ENCODE data around the gene AKT1S1. TPM values are rescaled to one million over a fixed set of nuclear protein-coding genes. Genes with fewer than 3 reads are reported as not detected.

AKT1S1 gene
- total and polyA plus RNA-seq, 11 donors, result 25.3 to 55.1 (median 35.0) TPM

DNA sequence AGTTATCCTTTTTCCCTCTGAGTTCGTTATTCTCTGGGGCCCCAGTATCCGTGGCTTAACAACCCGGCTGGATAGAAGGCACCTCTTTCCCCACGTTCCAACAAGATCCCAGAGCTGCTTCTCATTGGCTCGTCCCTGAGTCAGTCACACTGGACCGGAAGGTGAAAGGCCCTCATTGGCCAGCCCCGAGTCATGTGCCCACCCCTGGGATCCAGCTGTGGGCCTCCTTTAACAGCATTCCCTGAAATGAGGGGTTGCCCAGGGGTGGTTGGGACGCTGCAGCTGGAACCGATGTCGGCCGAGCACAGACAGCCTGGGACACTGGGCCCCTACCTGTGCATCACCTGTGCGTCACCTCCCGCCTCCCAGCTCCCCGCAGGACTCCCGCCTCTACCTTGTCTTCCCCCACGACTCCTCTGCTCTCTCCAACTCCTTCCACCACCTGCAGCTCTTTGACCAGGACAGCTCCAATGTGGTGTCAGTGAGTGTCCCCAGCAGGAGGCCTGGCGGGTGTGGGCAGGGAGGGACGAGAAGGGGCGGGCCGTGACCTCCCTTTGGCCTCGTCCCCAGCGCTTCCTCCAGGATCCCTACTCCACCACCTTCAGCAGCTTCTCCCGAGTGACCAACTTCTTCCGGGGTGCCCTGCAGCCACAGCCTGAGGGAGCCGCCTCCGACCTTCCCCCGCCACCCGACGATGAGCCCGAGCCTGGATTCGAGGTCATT, 4.7 kb upstream of the AKT1S1 start:
- ATAC-seq, result no peak
- Histone ChIP-seq H3K27me3 (no peaks in the 10 kb centered on the region), H3K4me1 (peaks cover 0 to 16% (median 9%) of the 10 kb centered on the region in 12 donors), H3K27ac (no peak overlapping the region), H3K4me3 (no peak overlapping the region), H3K36me3 (peaks cover 8 to 84% (median 75%) of the 10 kb centered on the region in 9 donors), H3K9me3 (no peaks in the 10 kb centered on the region)
- DNase-seq, result peak in 1 of 5 donors; percentile 52
- TF ChIP-seq, protein P1, sequence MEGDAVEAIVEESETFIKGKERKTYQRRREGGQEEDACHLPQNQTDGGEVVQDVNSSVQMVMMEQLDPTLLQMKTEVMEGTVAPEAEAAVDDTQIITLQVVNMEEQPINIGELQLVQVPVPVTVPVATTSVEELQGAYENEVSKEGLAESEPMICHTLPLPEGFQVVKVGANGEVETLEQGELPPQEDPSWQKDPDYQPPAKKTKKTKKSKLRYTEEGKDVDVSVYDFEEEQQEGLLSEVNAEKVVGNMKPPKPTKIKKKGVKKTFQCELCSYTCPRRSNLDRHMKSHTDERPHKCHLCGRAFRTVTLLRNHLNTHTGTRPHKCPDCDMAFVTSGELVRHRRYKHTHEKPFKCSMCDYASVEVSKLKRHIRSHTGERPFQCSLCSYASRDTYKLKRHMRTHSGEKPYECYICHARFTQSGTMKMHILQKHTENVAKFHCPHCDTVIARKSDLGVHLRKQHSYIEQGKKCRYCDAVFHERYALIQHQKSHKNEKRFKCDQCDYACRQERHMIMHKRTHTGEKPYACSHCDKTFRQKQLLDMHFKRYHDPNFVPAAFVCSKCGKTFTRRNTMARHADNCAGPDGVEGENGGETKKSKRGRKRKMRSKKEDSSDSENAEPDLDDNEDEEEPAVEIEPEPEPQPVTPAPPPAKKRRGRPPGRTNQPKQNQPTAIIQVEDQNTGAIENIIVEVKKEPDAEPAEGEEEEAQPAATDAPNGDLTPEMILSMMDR (IDR thresholded peaks at IDR 0.05), result no peak
- no peak for TF ChIP-seq POLR2A (IDR thresholded peaks at IDR 0.05)
- intact Hi-C loops (cut with DNase I), result no loop called here
- WGBS, 4 donors, result 82 to 90% (median 87%) methylated on average over 31 of the region's 31 CpGs

DNA sequence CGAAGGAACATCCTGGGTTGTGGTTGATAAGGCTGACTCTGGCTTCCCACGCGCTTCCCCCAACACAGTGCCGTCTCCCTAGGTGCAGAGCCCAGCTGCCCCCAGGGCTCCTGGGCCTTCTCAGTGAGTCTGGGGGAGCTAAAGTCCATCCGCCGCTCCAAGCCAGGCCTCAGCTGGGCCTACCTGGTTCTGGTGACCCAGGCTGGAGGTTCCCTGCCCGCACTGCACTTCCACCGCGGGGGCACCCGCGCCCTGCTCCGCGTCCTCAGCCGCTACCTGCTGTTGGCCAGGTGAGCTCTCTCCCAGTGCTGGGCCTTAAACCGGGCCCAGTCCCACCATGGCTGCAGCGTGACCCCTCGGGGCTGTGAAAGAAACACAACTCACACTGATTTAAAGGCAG, 4.0 kb upstream of the AKT1S1 start:
- ATAC-seq (no peak), DNase-seq (peak in 1 of 5 donors; percentile 44)
- Histone ChIP-seq H3K36me3 (peaks cover 8 to 78% (median 72%) of the 10 kb centered on the region in 9 donors), H3K9me3 (no peaks in the 10 kb centered on the region), H3K27me3 (no peaks in the 10 kb centered on the region), H3K4me1 (peaks cover 0 to 16% (median 9%) of the 10 kb centered on the region in 12 donors), H3K27ac (no peak overlapping the region), H3K4me3 (no peak overlapping the region)
- no peak for TF ChIP-seq POLR2A (IDR thresholded peaks at IDR 0.05)
- TF ChIP-seq, protein P1 (IDR thresholded peaks at IDR 0.05), result no peak
- intact Hi-C loops (cut with DNase I), result no loop called here
- WGBS, 4 donors, result 92 to 98% (median 95%) methylated on average over 17 of the region's 17 CpGs

DNA sequence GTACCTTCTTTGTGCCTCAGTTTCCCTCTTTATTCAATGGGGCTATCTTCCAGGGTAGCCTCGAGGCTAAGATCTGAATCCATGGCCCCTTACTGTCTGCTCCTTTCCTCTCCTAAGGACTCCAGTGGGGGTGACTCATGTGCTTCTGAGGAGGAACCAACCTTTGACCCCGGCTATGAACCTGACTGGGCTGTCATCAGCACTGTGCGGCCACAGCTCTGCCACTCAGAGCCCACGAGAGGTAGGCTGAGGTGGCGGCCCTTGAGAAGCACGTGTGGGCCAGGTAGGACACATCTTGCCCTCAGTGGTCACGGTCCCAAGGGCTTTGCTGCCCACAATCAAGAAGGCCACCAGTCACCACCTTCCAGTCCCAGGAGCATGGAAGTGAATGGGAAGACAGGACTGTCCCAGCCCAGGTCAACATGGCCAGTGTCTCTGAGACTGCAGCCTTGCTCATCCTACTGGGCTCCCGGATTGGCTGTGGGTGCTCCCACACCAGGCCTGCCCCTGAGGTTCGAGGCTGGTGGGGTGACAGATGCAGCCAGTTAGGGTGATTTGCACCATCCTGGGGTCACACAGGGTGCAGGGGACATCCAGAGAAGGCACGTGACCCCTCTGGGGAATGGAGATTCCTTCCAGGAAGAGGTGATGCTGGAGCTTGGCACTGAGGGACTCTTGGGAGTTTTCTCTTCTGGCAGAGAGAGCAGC, 3.2 kb upstream of the AKT1S1 start:
- ATAC-seq (no peak), DNase-seq (no peak)
- 88 to 94% (median 91%) methylated on average over 9 to 10 of the region's 10 CpGs for WGBS, 4 donors
- Histone ChIP-seq H3K4me3 (no peak overlapping the region), H3K27ac (no peak overlapping the region), H3K27me3 (no peaks in the 10 kb centered on the region), H3K4me1 (peaks cover 0 to 23% (median 14%) of the 10 kb centered on the region in 12 donors), H3K9me3 (no peaks in the 10 kb centered on the region), H3K36me3 (peaks cover 8 to 69% (median 63%) of the 10 kb centered on the region in 9 donors)
- TF ChIP-seq, protein P1 (IDR thresholded peaks at IDR 0.05), result no peak
- TF ChIP-seq POLR2A (IDR thresholded peaks at IDR 0.05), result no peak
- intact Hi-C loops (cut with DNase I), result no loop called here

Data from heart left ventricle (tissue), 16 donors.